HG03558 (cell line): ENCODE data around the gene SLC25A19.
"Not testable (repeated sequence)": the region's sequence is repeated elsewhere in the genome, so short reads cannot be mapped to it uniquely, and the experiment has no call there.

Source experiments
- ATAC-seq: cut with Tn5 transposase; IDR thresholded peaks from one replicate; pipeline ENCODE4 v1.9.1; 2021; ENCODE audit warnings: moderate number of reproducible peaks; ENCODE audit not compliant: unreplicated experiment; ENCODE audit errors: extremely low read depth

The SLC25A19 gene

DNA sequence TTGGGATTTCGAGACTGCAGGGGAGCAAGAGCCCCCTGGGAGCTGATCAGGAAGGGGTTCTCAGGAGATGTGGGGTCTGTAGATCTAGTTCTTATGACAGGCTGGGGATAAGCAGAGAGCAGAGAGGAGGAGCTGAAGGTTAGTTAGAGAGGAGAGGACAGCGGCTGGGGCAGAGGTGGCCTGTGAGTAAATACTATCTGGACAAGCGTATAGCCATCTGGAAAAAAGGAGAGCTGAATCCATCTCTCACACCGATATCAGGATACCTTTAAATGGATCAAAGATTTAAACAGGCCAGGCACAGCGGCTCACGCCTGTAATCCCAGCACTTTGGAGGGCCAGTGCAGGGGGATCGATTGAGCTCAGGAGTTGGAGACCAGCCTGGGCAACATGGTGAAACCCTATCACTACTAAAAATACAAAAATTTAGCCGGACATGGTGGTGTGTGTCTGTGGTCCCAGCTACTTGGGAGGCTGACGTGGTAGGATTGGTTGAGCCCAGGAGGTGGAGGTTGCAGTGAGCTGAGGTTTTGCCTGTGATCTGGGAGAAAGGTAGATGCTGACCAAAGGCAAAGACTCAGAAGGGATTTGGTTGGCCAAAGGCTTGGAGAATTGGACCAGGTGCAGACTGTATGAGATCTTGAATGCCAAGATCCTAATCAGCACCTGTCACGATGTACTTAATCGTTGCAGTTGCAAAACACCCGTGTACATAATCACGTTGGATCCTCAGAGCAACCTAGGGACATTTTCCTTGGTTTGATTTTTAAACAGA is 18.9 kb upstream of the SLC25A19 start:
- no peak for ATAC-seq

DNA sequence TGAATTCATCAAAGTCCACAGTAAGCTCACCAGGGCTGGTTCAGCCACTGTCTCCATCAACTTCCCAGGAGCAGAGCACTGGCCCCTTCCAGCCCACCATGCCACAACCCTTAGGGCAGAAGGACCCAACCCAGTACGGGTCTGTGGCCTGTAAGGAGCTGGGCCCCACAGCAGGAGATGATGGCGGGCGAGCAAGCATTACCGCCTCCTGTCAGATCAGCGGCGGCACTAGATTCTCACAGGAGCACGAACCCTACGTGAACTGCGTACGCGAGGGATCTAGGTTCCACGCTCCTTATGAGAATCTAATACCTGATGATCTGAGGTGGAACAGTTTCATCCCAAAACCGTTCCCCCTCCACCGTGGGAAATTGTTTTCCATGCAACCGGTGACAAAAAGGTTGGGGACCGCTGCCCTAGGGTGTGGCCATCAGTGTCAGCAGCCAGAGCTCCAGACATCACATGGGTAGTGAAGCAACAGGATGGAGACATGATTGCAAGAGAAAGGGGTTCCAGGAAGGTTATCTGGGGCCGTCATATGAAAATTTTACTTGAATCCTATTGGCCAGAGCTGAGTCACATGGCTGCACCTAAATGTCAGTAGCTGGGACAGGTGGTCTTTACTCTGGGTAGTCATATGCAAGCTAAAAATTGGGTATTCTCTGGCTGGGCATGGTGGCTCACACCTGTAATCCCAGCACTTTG is 12.4 kb upstream of the SLC25A19 start:
- no peak for ATAC-seq

DNA sequence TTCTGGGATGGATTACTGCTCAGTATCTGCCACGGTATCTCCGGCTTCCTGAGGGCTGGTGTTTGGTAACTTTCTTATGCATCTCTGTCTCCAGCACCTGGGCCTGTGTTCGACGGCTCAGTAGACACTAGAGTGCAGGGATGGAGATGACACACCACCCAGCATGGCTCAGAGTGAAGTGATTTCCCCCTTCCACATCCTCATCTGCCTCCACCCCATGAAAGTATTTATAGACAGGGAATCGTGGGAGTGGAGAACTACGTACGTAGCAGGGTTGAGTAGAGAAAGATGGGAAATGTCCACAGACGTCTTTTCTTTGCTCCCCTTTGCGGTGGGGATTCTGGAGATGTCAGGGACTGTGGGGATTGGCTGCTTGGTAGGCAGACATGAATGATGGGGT is 11.8 kb upstream of the SLC25A19 start:
- ATAC-seq = no peak

DNA sequence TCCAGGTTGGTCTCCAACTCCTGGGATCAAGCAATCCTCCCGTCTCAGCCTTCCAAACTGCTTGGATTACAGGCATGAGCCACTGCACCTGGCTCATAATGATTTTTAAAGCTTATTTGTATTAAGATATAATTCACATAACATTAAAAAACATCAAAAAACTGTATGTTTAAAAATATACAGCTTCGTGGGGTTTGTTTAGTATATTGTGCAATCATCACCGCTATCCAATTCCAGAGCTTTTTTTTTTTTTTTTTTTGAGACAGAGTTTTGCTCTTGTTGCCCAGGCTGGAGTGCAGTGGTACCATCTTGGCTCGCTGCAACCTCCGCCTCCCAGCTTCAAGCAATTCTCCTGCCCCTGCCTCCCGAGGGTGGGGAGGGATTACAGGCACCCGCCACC is 11.0 kb upstream of the SLC25A19 start:
- no peak for ATAC-seq

DNA sequence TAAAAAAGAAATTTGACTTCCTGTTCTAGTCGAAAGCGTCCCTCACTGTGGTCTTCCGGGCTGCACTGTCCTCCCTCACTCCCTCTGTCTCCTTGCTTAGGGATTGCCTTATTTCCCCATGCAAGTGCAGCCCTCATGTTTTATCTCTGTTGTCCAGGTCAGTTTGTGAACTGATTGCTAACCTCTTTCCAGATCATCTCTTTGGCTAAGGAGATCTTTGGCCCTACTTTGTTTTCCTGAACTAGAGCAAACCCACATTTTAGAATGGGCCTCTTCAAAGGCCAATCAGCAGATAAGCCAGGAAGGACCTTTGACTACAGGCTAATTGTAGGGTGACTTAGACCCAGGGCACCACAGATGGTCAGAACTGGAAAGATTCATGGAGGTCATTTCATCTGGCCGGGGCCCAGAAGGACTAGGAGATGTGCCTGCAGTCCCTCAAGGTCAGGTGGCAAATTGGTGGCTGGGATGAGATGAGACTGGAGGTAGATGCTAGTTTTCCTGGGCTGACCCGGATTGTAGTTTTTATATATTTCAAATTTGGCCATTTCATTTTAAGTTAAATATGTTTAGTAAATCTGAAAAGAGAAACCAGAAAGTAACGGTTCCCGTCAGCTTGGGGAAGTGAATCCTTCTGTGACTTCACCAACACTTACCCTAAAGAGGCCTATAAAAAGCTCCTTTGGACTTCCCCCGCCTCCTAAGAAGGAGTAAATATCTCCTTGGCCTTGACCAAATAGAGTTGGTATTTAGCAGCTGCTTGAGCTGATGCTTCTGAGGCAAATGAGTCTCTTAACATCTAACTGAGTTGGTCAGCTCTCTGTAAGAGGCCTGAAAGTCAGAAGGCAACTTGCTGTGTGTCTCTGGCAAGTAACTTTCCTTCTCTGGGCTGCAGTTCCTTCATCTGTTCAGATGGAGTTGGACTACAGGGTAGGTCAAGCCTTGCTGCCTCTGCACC is 6.2 kb upstream of the SLC25A19 start:
- ATAC-seq = peak; percentile 44

DNA sequence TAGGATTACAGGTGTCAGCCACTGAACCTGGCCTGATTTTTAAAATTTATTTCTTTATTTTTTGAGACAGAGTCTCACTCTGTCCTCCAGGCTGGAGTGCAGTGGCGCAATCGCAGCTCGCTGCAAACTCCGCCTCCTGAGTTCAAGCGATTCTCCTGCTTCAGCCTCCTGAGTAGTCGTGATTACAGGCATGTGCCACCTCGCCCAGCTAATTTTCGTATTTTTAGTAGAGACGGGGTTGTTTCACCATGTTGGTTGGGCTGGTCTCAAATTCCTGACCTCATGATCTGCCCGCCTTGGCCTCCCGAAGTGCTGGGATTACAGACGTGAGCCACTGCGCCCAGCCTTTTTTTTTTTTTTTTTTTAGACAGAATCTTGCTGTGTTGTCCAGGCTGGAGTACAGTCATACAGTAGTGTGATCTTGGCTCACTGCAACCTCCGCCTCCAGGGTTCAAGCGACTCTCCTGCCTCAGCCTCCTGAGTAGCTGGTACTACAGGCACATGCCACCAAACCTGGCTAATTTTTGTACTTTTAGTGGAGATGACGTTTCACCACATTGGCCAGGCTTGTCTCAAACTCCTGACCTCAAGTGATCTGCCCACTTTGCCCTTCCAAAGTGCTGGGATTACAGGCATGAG is 3.7 kb upstream of the SLC25A19 start:
- not testable (repeated sequence) for ATAC-seq

DNA sequence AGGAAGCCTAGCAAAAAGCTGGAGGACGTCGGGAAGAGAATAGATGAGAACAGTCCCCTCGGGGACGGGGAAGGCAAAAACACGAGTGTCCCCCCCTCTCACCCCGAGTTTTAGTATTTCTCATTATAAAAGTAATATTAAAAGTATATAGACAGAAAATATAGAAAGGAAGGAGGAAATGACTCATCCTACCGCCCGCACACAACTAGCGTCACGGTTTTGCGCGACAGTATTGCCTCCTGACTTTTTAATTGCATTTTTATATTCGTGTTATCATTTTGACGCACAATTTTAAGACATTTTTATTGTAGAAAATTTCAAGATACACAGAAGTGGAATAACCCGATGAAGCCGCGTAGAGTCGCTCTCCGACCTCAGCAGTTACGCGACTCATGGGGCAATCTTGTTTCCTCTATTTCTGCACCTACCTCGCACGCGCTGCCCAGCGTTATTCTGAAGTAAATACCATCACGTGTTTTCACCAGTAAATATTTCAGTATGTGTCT is 652 bp upstream of the SLC25A19 start:
- ATAC-seq = no peak

DNA sequence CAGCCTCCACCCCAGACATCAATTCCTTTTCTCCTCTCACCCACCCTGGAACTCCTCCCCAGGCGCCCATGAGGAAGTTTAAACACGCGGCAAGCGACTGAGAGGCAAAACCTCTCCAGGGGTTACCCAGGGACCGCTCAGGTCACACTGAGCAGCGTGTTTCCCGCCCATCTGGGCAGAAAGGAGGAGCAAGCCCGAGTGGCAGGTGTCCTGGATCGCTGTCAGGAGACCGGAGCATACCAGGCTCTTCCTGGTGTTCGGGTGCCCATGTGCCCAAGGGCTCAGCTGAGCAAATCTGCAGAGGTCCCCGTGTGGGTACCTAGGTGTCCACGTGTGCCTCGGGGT is 491 bp downstream of the SLC25A19 start:
- no peak for ATAC-seq

DNA sequence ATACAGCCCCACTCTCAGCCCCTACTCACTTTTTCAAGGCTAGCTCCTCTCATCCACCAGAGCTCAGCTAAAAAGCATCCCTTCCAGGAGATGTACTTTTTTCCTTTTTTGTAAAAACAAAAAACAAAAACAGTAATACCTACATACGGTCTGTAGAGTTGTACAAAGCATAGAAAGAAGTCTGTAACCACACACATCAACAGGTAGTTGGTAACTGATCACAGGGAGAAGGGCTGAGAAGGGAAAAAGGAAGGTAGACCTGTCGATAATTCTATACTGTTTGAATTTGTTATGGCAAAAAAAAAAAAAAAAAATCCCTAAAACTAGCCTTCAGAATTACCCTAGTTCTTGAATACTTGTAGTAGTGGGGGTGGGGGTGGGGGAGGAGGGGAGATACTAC is 874 bp downstream of the SLC25A19 start:
- no peak for ATAC-seq

DNA sequence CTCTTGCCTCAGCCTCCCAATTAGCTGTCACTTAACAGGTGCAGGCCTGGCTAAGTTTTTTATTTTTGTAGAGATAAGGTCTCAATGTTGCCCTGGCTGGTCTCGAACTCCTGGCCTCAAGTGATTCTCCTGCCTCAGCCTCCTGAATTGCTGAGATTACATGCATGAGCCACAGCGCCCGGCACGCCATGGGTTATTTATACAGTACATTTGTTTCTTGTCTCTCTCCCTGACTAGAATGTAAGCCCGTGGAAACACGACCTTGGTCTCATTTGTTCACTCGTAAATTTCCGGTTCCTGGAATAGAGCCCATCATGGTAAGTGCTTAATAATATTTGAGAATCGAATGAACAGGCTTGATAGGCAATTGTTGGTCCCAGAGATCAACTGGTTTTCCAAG is 2.0 kb downstream of the SLC25A19 start:
- no peak for ATAC-seq

DNA sequence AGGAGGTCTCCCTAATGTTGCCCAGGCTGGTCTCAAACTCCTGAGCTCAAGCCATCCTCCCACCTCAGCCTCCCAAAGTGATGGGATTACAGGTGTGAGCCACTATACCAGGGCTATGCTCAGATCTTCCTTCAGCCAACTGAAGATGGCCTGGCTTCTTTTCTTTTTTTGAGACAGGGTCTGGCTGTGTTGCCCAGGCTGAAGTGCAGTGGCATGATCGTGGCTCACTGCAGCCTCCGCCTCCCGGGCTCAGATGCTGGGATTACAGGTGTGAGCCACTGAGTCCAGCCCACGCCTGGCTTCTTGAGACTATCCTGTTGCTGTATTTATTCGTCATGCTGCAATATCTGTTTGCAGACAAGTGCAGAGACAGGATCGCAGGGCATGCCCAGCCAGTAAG is 4.1 kb downstream of the SLC25A19 start:
- ATAC-seq = no peak

DNA sequence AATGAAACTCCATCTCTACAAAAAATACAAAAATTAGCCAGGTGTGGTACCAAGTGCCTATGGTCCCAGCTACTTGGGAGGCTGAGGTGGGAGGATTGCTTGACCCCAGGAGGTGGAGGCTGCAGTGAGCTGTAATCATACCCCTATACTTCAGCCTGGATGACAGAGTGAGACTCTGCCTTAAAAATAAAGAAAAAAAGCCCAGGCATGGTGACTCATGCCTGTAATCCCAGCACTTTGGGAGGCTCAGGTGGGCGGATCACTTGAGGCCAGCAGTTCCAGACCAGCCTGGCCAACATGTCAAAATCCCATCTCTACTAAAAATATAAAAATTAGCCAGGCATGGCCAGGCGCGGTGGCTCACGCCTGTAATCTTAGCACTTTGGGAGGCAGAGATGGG is 9.0 kb downstream of the SLC25A19 start:
- not testable (repeated sequence) for ATAC-seq

DNA sequence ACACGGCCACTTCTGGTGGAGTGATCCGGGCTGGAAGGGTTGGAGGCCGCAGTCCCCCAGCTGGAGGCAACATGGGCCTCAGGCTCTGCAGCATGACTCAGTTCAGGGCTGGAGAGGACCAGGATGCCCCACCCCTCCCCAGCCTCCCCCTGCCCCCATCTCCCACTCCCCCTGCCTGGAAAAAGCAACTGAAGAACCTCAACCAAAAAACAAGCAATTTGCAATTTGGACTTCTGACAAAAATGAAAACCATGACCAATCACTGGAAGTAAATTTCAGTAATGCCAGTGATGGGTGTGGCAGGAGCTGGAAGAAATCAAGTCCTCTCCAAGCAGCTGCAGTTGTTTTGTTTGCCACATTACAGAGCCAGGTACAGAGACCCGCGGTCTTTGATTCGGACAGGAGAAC is 11.6 kb downstream of the SLC25A19 start:
- ATAC-seq = no peak

DNA sequence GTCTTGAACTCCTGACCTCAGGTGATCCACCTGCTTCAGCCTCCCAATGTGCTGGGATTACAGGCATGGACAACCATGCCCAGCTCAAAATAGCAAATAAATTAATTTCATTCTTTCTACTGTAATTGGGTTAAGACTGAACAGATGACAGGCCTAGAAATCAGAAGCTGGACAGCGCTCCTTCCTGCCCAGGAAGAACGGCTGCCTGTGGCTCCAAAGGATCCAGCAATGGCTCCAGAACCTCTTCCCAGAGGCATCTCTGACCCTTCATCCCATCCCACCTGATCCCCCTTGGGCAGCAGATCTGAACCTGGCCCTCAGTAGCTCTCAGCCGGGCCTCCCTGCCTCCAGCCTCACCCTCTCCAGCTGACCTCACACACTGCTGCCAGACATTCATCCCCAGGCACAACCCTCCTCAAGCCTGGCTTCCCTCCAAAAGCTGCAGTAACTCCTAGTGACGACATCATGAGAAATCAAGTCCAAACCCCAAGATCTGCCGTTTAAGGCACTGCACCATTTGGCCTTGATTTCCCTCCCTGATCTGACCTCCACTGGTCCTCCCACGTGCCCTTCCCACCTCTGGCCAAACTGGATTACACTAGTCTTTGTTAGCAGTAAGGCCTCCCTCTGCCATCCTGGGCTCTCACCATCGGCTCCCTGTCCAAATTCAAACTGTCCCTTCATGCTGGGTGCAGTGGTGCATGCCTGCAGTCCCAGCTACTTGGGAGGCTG is 15.1 kb downstream of the SLC25A19 start:
- no peak for ATAC-seq

DNA sequence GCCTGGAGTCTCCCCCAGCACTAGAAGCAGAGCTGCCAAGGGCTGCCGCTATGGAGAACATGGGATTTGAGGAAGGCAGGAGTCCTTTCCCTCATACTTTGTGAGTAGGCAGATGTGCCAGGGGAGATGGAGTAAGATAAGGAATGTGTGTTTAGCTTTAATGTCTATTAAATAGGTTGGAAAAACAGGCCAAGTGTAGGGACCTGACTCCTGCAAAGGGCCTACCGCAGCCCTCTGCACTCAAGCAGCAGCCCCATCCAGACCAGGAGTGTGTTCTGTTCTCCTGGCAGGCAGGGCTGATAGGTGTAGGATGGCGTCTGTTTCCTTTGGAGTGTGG is 16.4 kb downstream of the SLC25A19 start:
- no peak for ATAC-seq

DNA sequence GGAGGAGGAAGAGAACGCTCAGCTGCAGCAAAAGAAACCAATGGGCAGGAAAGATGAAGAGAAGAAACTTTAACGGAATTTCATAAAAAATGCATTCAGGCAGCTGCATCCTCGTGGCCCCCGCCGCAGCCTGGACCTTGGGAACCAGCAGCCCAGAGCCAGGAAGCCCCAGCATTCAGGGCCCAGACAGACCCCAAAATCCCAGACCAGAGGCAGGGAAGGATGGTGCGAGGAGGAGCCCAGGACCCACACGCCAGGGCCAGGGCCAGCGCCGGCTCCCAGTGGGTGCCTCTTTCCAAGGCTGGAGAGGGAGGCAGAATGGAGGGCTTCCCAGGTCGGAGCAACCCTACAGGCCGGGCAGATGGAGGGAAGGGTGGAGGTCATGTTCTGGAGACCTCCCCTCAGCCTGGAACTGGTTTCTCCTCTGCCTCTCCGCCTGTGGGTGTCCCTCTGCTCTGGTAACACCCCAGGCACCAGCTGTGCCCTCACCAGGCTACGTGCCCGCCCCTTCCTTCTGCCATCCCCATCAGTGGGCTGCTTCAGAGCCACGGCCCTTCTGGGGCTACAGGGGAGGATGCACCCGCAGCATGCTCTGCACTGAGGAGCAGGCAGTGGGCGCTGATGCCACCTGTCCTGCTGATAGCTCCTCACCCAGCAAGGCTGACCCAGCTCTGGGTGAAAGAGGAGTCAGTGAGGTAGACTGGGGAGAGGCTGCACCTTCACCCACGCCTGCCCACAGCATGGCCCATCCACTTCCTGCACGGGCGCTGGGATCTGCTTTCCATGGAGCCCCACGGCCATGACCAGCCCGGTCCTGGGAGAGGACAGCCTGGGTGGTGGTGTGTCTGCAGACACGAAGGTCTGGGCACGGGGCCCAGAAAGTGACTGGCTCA is 17.0 kb downstream of the SLC25A19 start:
- no peak for ATAC-seq

DNA sequence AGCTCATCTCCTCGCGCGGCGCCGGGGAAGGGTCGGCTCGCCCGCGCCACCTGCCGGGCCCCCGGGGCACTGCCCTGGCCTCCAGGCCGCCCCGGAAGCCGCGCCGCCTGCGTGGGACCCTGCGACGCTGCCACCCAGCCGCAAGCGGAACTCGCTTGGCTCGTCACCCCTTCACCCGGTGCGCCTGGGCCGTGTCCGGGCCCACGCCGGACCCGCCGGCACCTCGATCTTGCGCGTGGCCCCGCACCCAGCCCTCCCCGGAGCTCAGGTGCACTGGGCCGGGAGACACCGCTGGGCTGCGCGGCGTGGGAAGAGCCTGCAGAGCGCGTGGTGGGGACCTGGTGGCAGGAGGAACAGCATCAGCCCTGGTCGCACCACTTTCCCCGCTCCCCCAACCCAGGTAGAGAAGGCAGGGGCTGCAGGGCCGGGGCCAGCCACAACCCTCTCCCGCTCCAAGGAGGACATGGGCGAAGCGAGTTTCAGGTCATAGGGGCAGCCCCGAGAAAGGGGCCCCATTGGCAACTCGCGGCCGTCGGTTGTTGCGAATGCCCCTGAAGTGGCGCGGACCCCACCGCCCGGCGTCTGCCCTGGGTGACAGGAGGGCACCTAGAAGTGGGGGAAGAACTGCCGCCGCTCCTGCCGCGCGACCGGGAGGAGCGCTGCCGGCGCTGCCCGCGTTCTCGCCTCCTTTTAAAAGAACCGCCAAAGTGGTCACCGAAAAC is 17.8 kb downstream of the SLC25A19 start:
- peak; percentile 42 for ATAC-seq

DNA sequence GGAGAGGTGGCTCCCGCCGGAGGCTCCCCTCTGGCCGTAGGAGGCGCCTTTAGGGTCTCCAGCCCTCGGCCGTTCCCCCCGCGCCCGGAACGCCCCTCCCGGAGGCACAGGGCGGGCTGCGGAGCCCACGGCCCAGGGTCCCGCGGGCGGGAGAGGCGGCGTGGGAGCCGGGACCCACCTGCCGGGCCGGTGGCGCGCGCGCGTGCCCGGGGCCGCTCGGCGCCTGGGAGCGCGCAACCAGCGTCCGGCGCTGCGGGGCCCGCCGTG is 18.3 kb downstream of the SLC25A19 start, which contains the start of gene MIF4GD:
MIF4GD (minus strand) TSS at position 266 of the 267 bp plus-strand sequence. CDS start 1,036 bp downstream, outside the sequence.
- no peak for ATAC-seq
